Spleen (tissue), 7 donors: ENCODE measurements around the gene PDZK1IP1.

ENCODE experiments used
- CTCF ChIP-seq, 11 experiments: fragments of 200-600 bp in 7 of 11; fragments of 450-650 bp in 4 of 11; sonication (generic) in 4 of 11; IDR thresholded peaks in 8 of 11; conservative IDR thresholded peaks in 3 of 11; 1 replicate in 7 of 11; 2 replicates in 4 of 11; pipeline versions ENCODE4 v1.4.0 to v1.8.0; 2016 to 2021; ENCODE audit warnings: antibody characterized with exemption in 11 of 11, inconsistent platforms in 4 of 11, mild to moderate bottlenecking in 1 of 11
- POLR2A ChIP-seq, 3 donors: fragments of 450-650 bp; IDR thresholded peaks; one replicate each; pipeline ENCODE4 v1.5.1; 2017; ENCODE audit warnings: antibody characterized with exemption in 3 of 3, mild to moderate bottlenecking in 1 of 3
- donor health status: DM: no; HTN: no; CAD: no; lungs with moderate emphysema.
- donor health status: DM: no; HTN: no; CAD: no.
- donor health status: DM: no; HTN: no; CAD: no.

GRCh38 chr1:47201179-47201578 lies 11.3 kb upstream of the PDZK1IP1 start:
- TF ChIP-seq CTCF (IDR thresholded peaks at IDR 0.05 in 8 of 11, conservative IDR thresholded peaks at IDR 0.05 in 3 of 11) (no peak), POLR2A (IDR thresholded peaks at IDR 0.05) (no peak)
